ENCODE measurements around the gene MYO16.

DNA sequence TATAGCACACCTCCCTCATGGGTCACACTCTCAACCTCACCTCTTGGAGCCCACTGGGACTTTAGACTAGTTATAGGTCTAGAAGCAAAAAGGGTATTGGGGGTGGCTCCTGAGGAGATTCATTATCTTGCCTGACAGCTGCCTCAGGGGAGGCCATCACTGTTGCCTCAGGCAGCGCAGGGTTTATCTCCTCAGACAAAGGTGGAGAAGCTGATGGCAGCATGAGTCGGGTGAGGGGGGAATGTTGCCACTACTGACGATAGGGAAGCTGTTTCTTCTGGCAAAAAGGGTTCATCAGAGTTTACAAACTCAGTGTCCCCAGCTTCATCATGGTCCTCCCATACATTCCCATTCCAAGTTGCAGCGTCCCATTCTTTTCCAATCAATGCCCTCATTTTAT, 594.6 kb downstream of the MYO16 start:
- TF ChIP-seq POLR2AphosphoS5 (IDR thresholded peaks at IDR 0.05): no peak
- TF ChIP-seq, protein P1, sequence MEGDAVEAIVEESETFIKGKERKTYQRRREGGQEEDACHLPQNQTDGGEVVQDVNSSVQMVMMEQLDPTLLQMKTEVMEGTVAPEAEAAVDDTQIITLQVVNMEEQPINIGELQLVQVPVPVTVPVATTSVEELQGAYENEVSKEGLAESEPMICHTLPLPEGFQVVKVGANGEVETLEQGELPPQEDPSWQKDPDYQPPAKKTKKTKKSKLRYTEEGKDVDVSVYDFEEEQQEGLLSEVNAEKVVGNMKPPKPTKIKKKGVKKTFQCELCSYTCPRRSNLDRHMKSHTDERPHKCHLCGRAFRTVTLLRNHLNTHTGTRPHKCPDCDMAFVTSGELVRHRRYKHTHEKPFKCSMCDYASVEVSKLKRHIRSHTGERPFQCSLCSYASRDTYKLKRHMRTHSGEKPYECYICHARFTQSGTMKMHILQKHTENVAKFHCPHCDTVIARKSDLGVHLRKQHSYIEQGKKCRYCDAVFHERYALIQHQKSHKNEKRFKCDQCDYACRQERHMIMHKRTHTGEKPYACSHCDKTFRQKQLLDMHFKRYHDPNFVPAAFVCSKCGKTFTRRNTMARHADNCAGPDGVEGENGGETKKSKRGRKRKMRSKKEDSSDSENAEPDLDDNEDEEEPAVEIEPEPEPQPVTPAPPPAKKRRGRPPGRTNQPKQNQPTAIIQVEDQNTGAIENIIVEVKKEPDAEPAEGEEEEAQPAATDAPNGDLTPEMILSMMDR (IDR thresholded peaks at IDR 0.05): no peak
